ENCODE measurements around the gene EXOC3.
A peak's percentile ranks its signal among the peaks of the same experiment; 100 is the strongest.
"Not testable (repeated sequence)": the region's sequence is repeated elsewhere in the genome, so short reads cannot be mapped to it uniquely, and the experiment has no call there.

EXOC3 gene

DNA sequence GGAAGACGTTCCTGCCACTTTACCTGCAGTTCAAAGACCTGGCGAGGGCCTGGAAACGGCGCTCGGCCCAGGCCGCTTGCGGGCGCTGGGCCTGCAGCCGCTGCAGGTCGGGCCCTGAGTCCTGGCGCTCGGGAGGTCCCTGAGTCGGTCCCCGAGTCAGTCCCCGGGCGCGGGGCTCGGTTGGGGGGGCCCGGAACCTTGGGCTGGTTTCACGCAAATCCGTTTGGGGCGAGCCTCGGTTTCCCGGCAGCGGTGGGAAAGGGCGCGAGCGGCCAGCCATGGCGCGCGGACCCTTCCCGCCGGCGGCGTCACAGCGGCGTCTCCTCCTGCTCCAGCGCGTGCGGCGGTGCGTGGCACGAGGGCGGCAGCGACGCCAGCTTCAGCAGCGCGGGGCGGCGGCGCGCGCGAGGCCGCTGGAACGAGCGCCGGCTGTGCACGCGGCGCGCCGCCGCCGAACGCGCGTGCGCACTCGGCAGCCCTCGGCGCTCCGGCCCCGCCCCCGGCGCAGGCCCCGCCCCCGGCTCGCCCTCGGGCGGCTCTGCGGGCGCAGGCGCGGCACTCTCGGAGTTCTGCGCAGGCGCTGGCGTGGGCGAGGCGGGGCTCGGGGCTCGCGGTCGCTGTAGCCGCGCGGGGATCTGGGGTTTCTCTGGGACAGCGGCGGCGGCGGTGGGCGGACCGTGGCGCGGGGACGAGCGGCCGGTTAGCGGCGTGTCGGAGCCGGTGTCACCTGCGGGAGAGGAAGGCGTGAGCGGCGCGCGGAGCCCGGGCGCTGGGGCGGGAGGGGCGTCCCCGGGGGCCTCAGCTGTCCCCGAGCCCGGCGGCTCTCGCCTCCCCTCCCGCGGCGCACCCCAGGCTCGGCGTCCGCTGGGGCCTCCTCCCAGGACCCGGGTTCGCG is 29.9 kb downstream of the EXOC3 start:
- peak overlapping the region; percentile 67 for H3K4me3 ChIP-seq (ENCODE audit: insufficient read length, low read depth)
- DNase-seq (ENCODE audit: low read depth, low spot score), result peak; percentile 39
- TF ChIP-seq SUZ12 (IDR thresholded peaks at IDR 0.05; ENCODE audit: extremely low read depth, insufficient read depth, insufficient read length) (no peak), YY1 (IDR thresholded peaks at IDR 0.05; ENCODE audit: insufficient read depth, insufficient read length) (no peak), ZNF274 (IDR thresholded peaks at IDR 0.05; ENCODE audit: low read depth, low read length) (no peak)

DNA sequence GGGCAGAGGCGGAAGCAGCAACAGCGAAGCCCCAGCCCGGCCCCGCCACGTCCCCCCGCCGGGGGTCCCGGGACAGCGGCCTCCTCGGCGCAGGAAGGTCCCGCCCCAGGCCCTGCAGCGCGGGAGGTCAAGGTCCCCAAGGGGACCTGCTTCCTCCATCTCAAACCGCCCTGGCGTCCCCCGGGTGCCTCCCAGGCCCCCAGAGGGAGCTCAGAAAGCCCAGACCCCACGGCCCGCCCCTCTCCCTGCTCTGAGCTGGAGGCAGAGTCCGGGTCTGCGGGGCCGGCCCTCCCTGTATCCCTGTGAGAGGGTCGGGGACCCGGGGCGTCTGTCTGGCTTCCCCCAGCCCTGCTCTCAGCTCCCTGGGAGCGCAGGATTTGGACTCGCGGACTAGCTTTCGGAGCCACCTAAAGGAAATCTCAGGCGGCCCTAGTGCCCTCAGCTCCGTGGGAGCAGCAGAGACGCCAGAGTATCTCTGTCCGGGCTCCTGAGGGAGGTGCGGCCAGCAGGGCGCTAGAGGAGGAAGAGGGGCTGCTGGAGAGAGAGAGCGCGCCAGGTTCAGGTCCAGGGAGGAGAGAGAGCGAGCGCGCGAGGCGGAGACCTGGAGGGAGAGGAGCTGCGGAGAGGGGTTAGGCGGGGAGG is 30.7 kb downstream of the EXOC3 start:
- peak overlapping the region; percentile 56 for H3K4me3 ChIP-seq (ENCODE audit: insufficient read length, low read depth)
- no peak for TF ChIP-seq YY1 (IDR thresholded peaks at IDR 0.05; ENCODE audit: insufficient read depth, insufficient read length)
- TF ChIP-seq SUZ12 (IDR thresholded peaks at IDR 0.05; ENCODE audit: extremely low read depth, insufficient read depth, insufficient read length), result no peak
- no peak for TF ChIP-seq ZNF274 (IDR thresholded peaks at IDR 0.05; ENCODE audit: low read depth, low read length)
- peaks cover 38% of the 10 kb centered on the region for H3K36me3 ChIP-seq (ENCODE audit: insufficient read depth, insufficient read length, low read length)
- peak overlapping the region; percentile 87 for H3K9ac ChIP-seq (ENCODE audit: insufficient read length, low read depth)
- H3K9me3 ChIP-seq (ENCODE audit: insufficient read depth, low read length), result no peaks in the 10 kb centered on the region
- H3K27me3 ChIP-seq (ENCODE audit: insufficient read depth, insufficient read length), result peaks cover 9% of the 10 kb centered on the region
- H3K4me1 ChIP-seq (ENCODE audit: insufficient read depth, insufficient read length), result peaks cover 9% of the 10 kb centered on the region
- DNase-seq (ENCODE audit: low read depth, low spot score), result no peak

More for the DNA sequence above, 29.9 kb downstream of the EXOC3 start:
- Histone ChIP-seq H3K9me3 (ENCODE audit: insufficient read depth, low read length) (no peaks in the 10 kb centered on the region), H3K9ac (ENCODE audit: insufficient read length, low read depth) (peak overlapping the region; percentile 92), H3K4me1 (ENCODE audit: insufficient read depth, insufficient read length) (peaks cover 9% of the 10 kb centered on the region), H3K27me3 (ENCODE audit: insufficient read depth, insufficient read length) (peaks cover 9% of the 10 kb centered on the region), H3K36me3 (ENCODE audit: insufficient read depth, insufficient read length, low read length) (peaks cover 37% of the 10 kb centered on the region)

DNA sequence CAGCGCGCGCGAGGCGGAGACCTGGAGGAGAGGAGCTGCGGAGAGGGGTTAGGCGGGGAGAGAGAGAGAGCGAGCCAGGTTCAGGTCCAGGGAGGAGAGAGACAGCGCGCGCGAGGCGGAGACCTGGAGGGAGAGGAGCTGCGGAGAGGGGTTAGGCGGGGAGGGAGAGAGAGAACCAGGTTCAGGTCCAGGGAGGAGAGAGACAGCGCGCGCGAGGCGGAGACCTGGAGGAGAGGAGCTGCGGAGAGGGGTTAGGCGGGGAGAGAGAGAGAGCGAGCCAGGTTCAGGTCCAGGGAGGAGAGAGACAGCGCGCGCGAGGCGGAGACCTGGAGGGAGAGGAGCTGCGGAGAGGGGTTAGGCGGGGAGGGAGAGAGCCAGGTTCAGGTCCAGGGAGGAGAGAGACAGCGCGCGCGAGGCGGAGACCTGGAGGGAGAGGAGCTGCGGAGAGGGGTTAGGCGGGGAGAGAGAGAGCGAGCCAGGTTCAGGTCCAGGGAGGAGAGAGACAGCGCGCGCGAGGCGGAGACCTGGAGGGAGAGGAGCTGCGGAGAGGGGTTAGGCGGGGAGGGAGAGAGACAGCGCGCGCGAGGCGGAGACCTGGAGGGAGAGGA is 31.4 kb downstream of the EXOC3 start:
- H3K9me3 ChIP-seq (ENCODE audit: insufficient read depth, low read length); H3K27me3 ChIP-seq (ENCODE audit: insufficient read depth, insufficient read length); DNase-seq (ENCODE audit: low read depth, low spot score); H3K4me1 ChIP-seq (ENCODE audit: insufficient read depth, insufficient read length): not testable (repeated sequence)
- Histone ChIP-seq H3K36me3 (ENCODE audit: insufficient read depth, insufficient read length, low read length) (peaks cover 38% of the 10 kb centered on the region), H3K9ac (ENCODE audit: insufficient read length, low read depth) (peak overlapping the region; percentile 87), H3K4me3 (ENCODE audit: insufficient read length, low read depth) (peak overlapping the region; percentile 56)

DNA sequence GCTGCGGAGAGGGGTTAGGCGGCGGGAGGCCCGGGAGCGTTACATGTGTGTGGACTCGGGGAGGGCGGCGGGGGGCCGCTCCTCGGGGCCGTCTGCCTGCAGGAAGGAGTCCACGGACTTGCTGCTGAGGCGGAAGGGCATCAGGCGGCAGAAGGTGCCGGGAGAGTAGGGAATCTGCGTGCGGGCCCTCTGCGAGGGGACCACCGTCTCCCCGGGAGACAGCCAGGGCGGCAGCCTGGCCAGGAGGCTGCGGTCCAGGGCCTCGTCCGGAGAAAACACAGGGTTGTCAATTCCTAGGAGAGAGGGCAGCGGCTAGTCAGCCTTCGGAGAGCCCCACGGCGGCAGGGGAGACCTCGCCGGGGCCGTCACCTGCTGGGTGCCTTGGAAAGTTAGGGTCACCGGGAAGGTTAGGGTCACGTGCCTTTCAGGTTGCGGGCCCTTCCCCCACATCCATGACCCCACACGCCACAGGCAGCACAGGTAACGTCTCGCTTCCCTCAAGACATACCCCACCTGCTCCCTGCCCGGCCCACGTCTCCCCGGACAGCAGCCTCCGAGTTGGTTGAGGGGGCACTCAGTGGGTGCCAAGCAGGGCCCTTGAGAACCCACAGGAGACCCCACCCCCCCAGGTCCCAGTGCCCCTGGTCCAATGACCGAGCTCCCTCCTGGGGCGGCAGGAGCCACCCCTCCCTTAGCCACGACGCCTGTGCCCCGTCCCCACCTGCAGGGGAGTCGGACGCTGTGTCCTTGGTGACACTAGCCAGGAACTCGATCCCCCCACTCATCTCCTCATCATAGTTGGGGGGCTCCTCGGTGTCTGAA is 32.1 kb downstream of the EXOC3 start:
- no peaks in the 10 kb centered on the region for H3K9me3 ChIP-seq (ENCODE audit: insufficient read depth, low read length)
- peak overlapping the region; percentile 70 for H3K9ac ChIP-seq (ENCODE audit: insufficient read length, low read depth)
- peaks cover 9% of the 10 kb centered on the region for H3K27me3 ChIP-seq (ENCODE audit: insufficient read depth, insufficient read length)
- DNase-seq (ENCODE audit: low read depth, low spot score), result no peak
- peaks cover 9% of the 10 kb centered on the region for H3K4me1 ChIP-seq (ENCODE audit: insufficient read depth, insufficient read length)
- peaks cover 31% of the 10 kb centered on the region for H3K36me3 ChIP-seq (ENCODE audit: insufficient read depth, insufficient read length, low read length)
- TF ChIP-seq YY1 (IDR thresholded peaks at IDR 0.05; ENCODE audit: insufficient read depth, insufficient read length), result no peak
- TF ChIP-seq ZNF274 (IDR thresholded peaks at IDR 0.05; ENCODE audit: low read depth, low read length), result no peak
- TF ChIP-seq SUZ12 (IDR thresholded peaks at IDR 0.05; ENCODE audit: extremely low read depth, insufficient read depth, insufficient read length), result no peak
- peak overlapping the region; percentile 42 for H3K4me3 ChIP-seq (ENCODE audit: insufficient read length, low read depth)

DNA sequence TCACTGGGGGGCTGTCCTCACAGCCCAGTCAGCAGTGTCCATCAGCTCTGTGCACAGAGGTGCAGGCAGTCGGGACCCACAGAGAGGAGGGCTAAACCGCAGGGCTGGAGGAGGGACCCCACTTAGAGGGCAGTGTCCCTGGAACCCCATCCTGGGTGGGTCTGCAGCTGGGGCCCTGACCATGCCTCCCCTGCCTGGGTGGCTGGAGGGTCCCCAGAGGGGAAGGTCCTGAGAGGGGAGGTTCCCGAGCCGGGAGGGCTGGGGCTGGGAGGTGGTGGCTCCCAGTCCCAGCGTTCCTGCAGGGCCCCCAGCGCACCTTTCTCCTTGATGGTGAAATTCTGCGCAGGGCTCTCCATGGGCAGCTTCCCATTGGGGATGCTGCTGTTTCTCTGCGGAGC is 32.7 kb downstream of the EXOC3 start:
- H3K36me3 ChIP-seq (ENCODE audit: insufficient read depth, insufficient read length, low read length), result peaks cover 30% of the 10 kb centered on the region
- H3K4me3 ChIP-seq (ENCODE audit: insufficient read length, low read depth), result no peak overlapping the region
- peaks cover 9% of the 10 kb centered on the region for H3K4me1 ChIP-seq (ENCODE audit: insufficient read depth, insufficient read length)
- peak overlapping the region; percentile 64 for H3K9ac ChIP-seq (ENCODE audit: insufficient read length, low read depth)
- no peak for DNase-seq (ENCODE audit: low read depth, low spot score)
- H3K27me3 ChIP-seq (ENCODE audit: insufficient read depth, insufficient read length), result peaks cover 9% of the 10 kb centered on the region
- H3K9me3 ChIP-seq (ENCODE audit: insufficient read depth, low read length), result no peaks in the 10 kb centered on the region
- TF ChIP-seq SUZ12 (IDR thresholded peaks at IDR 0.05; ENCODE audit: extremely low read depth, insufficient read depth, insufficient read length) (no peak), ZNF274 (IDR thresholded peaks at IDR 0.05; ENCODE audit: low read depth, low read length) (no peak), YY1 (IDR thresholded peaks at IDR 0.05; ENCODE audit: insufficient read depth, insufficient read length) (no peak)

DNA sequence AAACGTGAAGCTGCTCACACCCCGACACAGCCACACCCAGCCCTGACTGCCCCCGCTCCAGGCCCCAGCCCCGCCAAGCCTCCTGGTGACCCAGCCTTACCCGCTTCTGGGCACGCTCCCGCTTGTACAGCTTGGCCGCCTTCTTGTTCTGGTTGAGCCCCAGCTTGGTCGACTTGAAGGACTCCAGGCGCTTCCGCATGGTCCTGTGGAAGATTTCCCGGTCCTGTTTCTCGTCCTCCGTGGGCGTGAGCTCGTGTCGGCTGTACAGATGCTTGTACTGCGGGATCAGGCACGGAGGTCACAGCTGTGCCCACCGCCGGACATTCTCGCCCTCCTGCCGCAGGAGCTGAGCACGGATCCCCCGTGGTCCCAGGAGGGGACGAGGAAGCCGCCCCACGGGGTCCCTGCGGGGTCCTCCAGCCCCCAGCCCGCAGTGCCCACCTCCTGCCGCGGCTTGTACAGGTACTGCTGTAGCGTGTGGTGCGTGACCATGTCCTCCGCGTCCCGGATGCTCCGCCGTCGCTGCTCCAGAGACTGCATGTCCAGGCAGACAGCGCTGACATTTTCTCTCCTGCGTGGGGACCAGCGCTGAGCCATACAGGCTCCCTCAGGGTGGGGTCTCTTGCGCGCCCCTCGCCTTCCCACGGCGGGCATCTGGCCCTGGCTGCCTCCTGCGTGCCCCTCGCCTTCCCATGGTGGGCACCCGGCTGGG is 33.3 kb downstream of the EXOC3 start:
- peaks cover 9% of the 10 kb centered on the region for H3K27me3 ChIP-seq (ENCODE audit: insufficient read depth, insufficient read length)
- H3K36me3 ChIP-seq (ENCODE audit: insufficient read depth, insufficient read length, low read length), result peaks cover 24% of the 10 kb centered on the region
- DNase-seq (ENCODE audit: low read depth, low spot score), result no peak
- no peak overlapping the region for H3K4me3 ChIP-seq (ENCODE audit: insufficient read length, low read depth)
- peaks cover 8% of the 10 kb centered on the region for H3K4me1 ChIP-seq (ENCODE audit: insufficient read depth, insufficient read length)
- TF ChIP-seq ZNF274 (IDR thresholded peaks at IDR 0.05; ENCODE audit: low read depth, low read length), result no peak
- no peak for TF ChIP-seq SUZ12 (IDR thresholded peaks at IDR 0.05; ENCODE audit: extremely low read depth, insufficient read depth, insufficient read length)
- no peak for TF ChIP-seq YY1 (IDR thresholded peaks at IDR 0.05; ENCODE audit: insufficient read depth, insufficient read length)
- H3K9me3 ChIP-seq (ENCODE audit: insufficient read depth, low read length), result no peaks in the 10 kb centered on the region
- H3K9ac ChIP-seq (ENCODE audit: insufficient read length, low read depth), result no peak overlapping the region

All from NT2/D1 (cell line).